Panc1 (cell line): ENCODE data around the gene RANBP6. TPM values are rescaled to one million over a fixed set of nuclear protein-coding genes. Genes with fewer than 3 reads are reported as not detected.

Experiments
- ATAC-seq: fragments of 200-7000 bp; cut with Tn5 transposase; 2 replicates; pipeline ENCODE4 v1.9.1; 2020; ENCODE audit warnings: mild to moderate bottlenecking, moderate library complexity
- BruUV-seq: library from RNA; stranded (reverse); fragments of 400-500 nt; replicated peaks from 2 replicates; lab custom pipeline; 2021; lab: Mats Ljungman, UMichigan
- CTCF ChIA-PET: fragments of 300-600 bp; sonication (Branson Sonifier 250); formaldehyde crosslinking; loops from one replicate; lab custom pipeline; 2022; ENCODE audit warnings: antibody characterized with exemption; lab: Charles Lee
- POLR2A ChIA-PET: fragments of 300-600 bp; sonication (Branson Sonifier 250); formaldehyde crosslinking; loops from one replicate; lab custom pipeline; 2022; ENCODE audit warnings: antibody characterized with exemption; lab: Charles Lee
- DNase-seq: peaks from one replicate; pipeline ENCODE4 v3.0.0-alpha.2; 2010; ENCODE audit warnings: low read depth, low spot score
- H3K27ac ChIP-seq: 2 replicates; pipeline ENCODE4 v1.5.1; 2011; ENCODE audit warnings: mild to moderate bottlenecking, low read length, inconsistent platforms
- H3K27me3 ChIP-seq: fragments of 200-500 bp; sonication (Bioruptor generic); 2 replicates; pipeline ENCODE4 v1.6.0; 2014; ENCODE audit warnings: low read length, inconsistent platforms; ENCODE audit not compliant: control insufficient read depth, insufficient read depth
- H3K36me3 ChIP-seq: fragments of 200-500 bp; sonication (Bioruptor generic); 2 replicates; pipeline ENCODE4 v1.5.1; 2014; ENCODE audit warnings: inconsistent platforms, mild to moderate bottlenecking, low read length, moderate library complexity; ENCODE audit not compliant: control insufficient read depth, insufficient read depth
- H3K4me1 ChIP-seq: 2 replicates; pipeline ENCODE4 v1.5.1; 2011; ENCODE audit warnings: inconsistent platforms, mild to moderate bottlenecking, low read length, moderate library complexity; ENCODE audit not compliant: control insufficient read depth, insufficient read depth
- H3K4me3 ChIP-seq, 2 experiments: 2 replicates each; pipeline ENCODE4 v1.5.1; 2011 to 2012; ENCODE audit warnings: low read depth in 2 of 2, low read length in 2 of 2, mild to moderate bottlenecking in 2 of 2, inconsistent platforms in 1 of 2, moderate library complexity in 1 of 2
- H3K9me3 ChIP-seq: fragments of 200-500 bp; sonication (Bioruptor generic); 2 replicates; pipeline ENCODE4 v1.5.1; 2014; ENCODE audit warnings: low read depth, mild to moderate bottlenecking, inconsistent platforms, low read length, moderate library complexity; ENCODE audit not compliant: control insufficient read depth, insufficient read depth
- CTCF ChIP-seq: fragments of 450-650 bp; IDR thresholded peaks from 2 replicates; pipeline ENCODE4 v1.5.1; 2017; ENCODE audit warnings: mild to moderate bottlenecking
- POLR2AphosphoS5 ChIP-seq: IDR thresholded peaks from 2 replicates; pipeline ENCODE4 v1.6.1; 2012; ENCODE audit warnings: mild to moderate bottlenecking, low read depth, low read length, moderate library complexity
- REST ChIP-seq, 2 experiments: IDR thresholded peaks; 2 replicates each; pipeline ENCODE4 v1.6.1; 2011 to 2012; ENCODE audit warnings: low read depth in 2 of 2, control low read depth in 1 of 2, low read length in 1 of 2, mild to moderate bottlenecking in 1 of 2, moderate library complexity in 1 of 2; ENCODE audit not compliant: insufficient read depth in 1 of 2
- SIN3A ChIP-seq: IDR thresholded peaks from 2 replicates; pipeline ENCODE4 v1.6.1; 2012; ENCODE audit warnings: low read depth, mild to moderate bottlenecking, low read length, moderate library complexity, borderline replicate concordance; ENCODE audit not compliant: insufficient read depth
- TCF7L2 ChIP-seq: IDR thresholded peaks from 2 replicates; pipeline ENCODE4 v1.6.1; 2011; ENCODE audit warnings: mild to moderate bottlenecking, low read depth, low read length, inconsistent platforms
- in situ Hi-C: cut with HindIII; loops from 2 replicates; pipeline ENCODE4 v1.10.0; 2016; ENCODE audit warnings: low sequenced_read_pairs, low pct_unique_long_range_greater_than_20kb
- intact Hi-C: fragments of 100-400 bp; cut with micrococcal nuclease; formaldehyde crosslinking; loops from one replicate; pipeline ENCODE4 v1.10.0; 2022; ENCODE audit not compliant: unreplicated experiment
- total RNA-seq: library from RNA; stranded (reverse); gene quantifications from one replicate; pipeline ENCODE4 v1.2.1, GENCODE V29; 2021; ENCODE audit not compliant: unreplicated experiment

Gene RANBP6
- total RNA-seq, 1 experiment from 2014 or later = 3.9 TPM

- DNase-seq = no peak
- TF ChIP-seq TCF7L2 = no peak
- no peak for TF ChIP-seq CTCF
- no peak for TF ChIP-seq POLR2AphosphoS5
- TF ChIP-seq SIN3A = no peak
- no peak for TF ChIP-seq REST (IDR thresholded peaks at IDR 0.05; ENCODE audit: insufficient read depth in 1 of 2, low read depth in 2 of 2, low read length in 1 of 2)
- no peak for ATAC-seq
Observed at GRCh38 chr9:6052293-6052919, 37.0 kb upstream of the RANBP6 start.

GRCh38 chr9:6051511-6051950 lies 36.1 kb upstream of the RANBP6 start:
- ATAC-seq (no peak), DNase-seq (no peak)
- CTCF ChIA-PET = no interaction called here
- Histone ChIP-seq H3K4me3 (no peak overlapping the region), H3K27me3 (no peaks in the 10 kb centered on the region), H3K36me3 (no peaks in the 10 kb centered on the region), H3K27ac (no peak overlapping the region), H3K9me3 (no peaks in the 10 kb centered on the region), H3K4me1 (no peaks in the 10 kb centered on the region)
- POLR2A ChIA-PET = no interaction called here
- in situ Hi-C loops (no loop called here), intact Hi-C loops (loop anchor here (5.0 kb wide), 1 partner anchor 164 kb away; no protein-coding TSS in a partner anchor)
- TF ChIP-seq POLR2AphosphoS5 = no peak
- TF ChIP-seq REST (IDR thresholded peaks at IDR 0.05; ENCODE audit: insufficient read depth in 1 of 2, low read depth in 2 of 2, low read length in 1 of 2) = no peak
- no peak for TF ChIP-seq CTCF
- no peak for TF ChIP-seq SIN3A
- TF ChIP-seq TCF7L2 = no peak
- no TSS peak for BruUV-seq

More at GRCh38 chr9:6052293-6052919, 37.0 kb upstream of the RANBP6 start:
- intact Hi-C loops (loop anchor here (5.0 kb wide), 1 partner anchor 165 kb away; no protein-coding TSS in a partner anchor), in situ Hi-C loops (no loop called here)
- Histone ChIP-seq H3K36me3 (no peaks in the 10 kb centered on the region), H3K27me3 (no peaks in the 10 kb centered on the region), H3K4me3 (no peak overlapping the region), H3K27ac (no peak overlapping the region), H3K4me1 (no peaks in the 10 kb centered on the region), H3K9me3 (no peaks in the 10 kb centered on the region)
- ChIA-PET POLR2A (no interaction called here), CTCF (no interaction called here)
- no TSS peak for BruUV-seq
